Measurements from ENCODE around the gene CPB1.
"Not testable (repeated sequence)": the region's sequence is repeated elsewhere in the genome, so short reads cannot be mapped to it uniquely, and the experiment has no call there.

Gene CPB1

GRCh38 chr3:148827585-148827984, at the start of gene CPB1:
CPB1 (plus strand) TSS chr3:148827811; CDS start chr3:148827824, 13 bp downstream.
- in situ Hi-C loops (cut with HindIII; ENCODE audit: low pct_unique_long_range_greater_than_20kb, low sequenced_read_pairs), result no loop called here
- DNase-seq (ENCODE audit: low read depth in 1 of 2, low spot score in 1 of 2), result no peak
- TF ChIP-seq JUND (IDR thresholded peaks at IDR 0.05; ENCODE audit: low read depth), result no peak

- DNase-seq (ENCODE audit: low read depth in 1 of 2, low spot score in 1 of 2), result no peak
- in situ Hi-C loops (cut with HindIII; ENCODE audit: low pct_unique_long_range_greater_than_20kb, low sequenced_read_pairs), result no loop called here
- TF ChIP-seq JUND (IDR thresholded peaks at IDR 0.05; ENCODE audit: low read depth), result no peak
Measured at GRCh38 chr3:148778926-148779325, 48.7 kb upstream of the CPB1 start.

GRCh38 chr3:148785026-148785425, 42.6 kb upstream of the CPB1 start:
- in situ Hi-C loops (cut with HindIII; ENCODE audit: low pct_unique_long_range_greater_than_20kb, low sequenced_read_pairs), result not testable (repeated sequence)

GRCh38 chr3:148786159-148786558, 41.5 kb upstream of the CPB1 start:
- DNase-seq (ENCODE audit: low read depth in 1 of 2, low spot score in 1 of 2); in situ Hi-C loops (cut with HindIII; ENCODE audit: low pct_unique_long_range_greater_than_20kb, low sequenced_read_pairs): not testable (repeated sequence)

More at GRCh38 chr3:148785026-148785425, 42.6 kb upstream of the CPB1 start:
- DNase-seq (ENCODE audit: low read depth in 1 of 2, low spot score in 1 of 2), result not testable (repeated sequence)

GRCh38 chr3:148789146-148789545, 38.5 kb upstream of the CPB1 start:
- in situ Hi-C loops (cut with HindIII; ENCODE audit: low pct_unique_long_range_greater_than_20kb, low sequenced_read_pairs), result no loop called here
- DNase-seq (ENCODE audit: low read depth in 1 of 2, low spot score in 1 of 2), result no peak
- TF ChIP-seq JUND (IDR thresholded peaks at IDR 0.05; ENCODE audit: low read depth), result no peak

GRCh38 chr3:148789906-148790305, 37.7 kb upstream of the CPB1 start:
- no peak for TF ChIP-seq JUND (IDR thresholded peaks at IDR 0.05; ENCODE audit: low read depth)
- in situ Hi-C loops (cut with HindIII; ENCODE audit: low pct_unique_long_range_greater_than_20kb, low sequenced_read_pairs), result no loop called here
- DNase-seq (ENCODE audit: low read depth in 1 of 2, low spot score in 1 of 2), result no peak

GRCh38 chr3:148790370-148790769, 37.2 kb upstream of the CPB1 start:
- no peak for DNase-seq (ENCODE audit: low read depth in 1 of 2, low spot score in 1 of 2)
- TF ChIP-seq JUND (IDR thresholded peaks at IDR 0.05; ENCODE audit: low read depth), result no peak
- in situ Hi-C loops (cut with HindIII; ENCODE audit: low pct_unique_long_range_greater_than_20kb, low sequenced_read_pairs), result no loop called here

GRCh38 chr3:148790851-148791735, 36.5 kb upstream of the CPB1 start:
- no peak for DNase-seq (ENCODE audit: low read depth in 1 of 2, low spot score in 1 of 2)
- no peak for TF ChIP-seq JUND (IDR thresholded peaks at IDR 0.05; ENCODE audit: low read depth)
- in situ Hi-C loops (cut with HindIII; ENCODE audit: low pct_unique_long_range_greater_than_20kb, low sequenced_read_pairs), result no loop called here

GRCh38 chr3:148791920-148792319, 35.7 kb upstream of the CPB1 start:
- no peak for TF ChIP-seq JUND (IDR thresholded peaks at IDR 0.05; ENCODE audit: low read depth)
- DNase-seq (ENCODE audit: low read depth in 1 of 2, low spot score in 1 of 2), result no peak
- in situ Hi-C loops (cut with HindIII; ENCODE audit: low pct_unique_long_range_greater_than_20kb, low sequenced_read_pairs), result no loop called here

- no peak for DNase-seq (ENCODE audit: low read depth in 1 of 2, low spot score in 1 of 2)
- TF ChIP-seq JUND (IDR thresholded peaks at IDR 0.05; ENCODE audit: low read depth), result no peak
- in situ Hi-C loops (cut with HindIII; ENCODE audit: low pct_unique_long_range_greater_than_20kb, low sequenced_read_pairs), result no loop called here
Measured at GRCh38 chr3:148792516-148792915, 35.1 kb upstream of the CPB1 start.

- no peak for TF ChIP-seq JUND (IDR thresholded peaks at IDR 0.05; ENCODE audit: low read depth)
- DNase-seq (ENCODE audit: low read depth in 1 of 2, low spot score in 1 of 2), result no peak
- in situ Hi-C loops (cut with HindIII; ENCODE audit: low pct_unique_long_range_greater_than_20kb, low sequenced_read_pairs), result no loop called here
Measured at GRCh38 chr3:148796799-148797198, 30.8 kb upstream of the CPB1 start.

- TF ChIP-seq JUND (IDR thresholded peaks at IDR 0.05; ENCODE audit: low read depth), result no peak
- in situ Hi-C loops (cut with HindIII; ENCODE audit: low pct_unique_long_range_greater_than_20kb, low sequenced_read_pairs), result no loop called here
- no peak for DNase-seq (ENCODE audit: low read depth in 1 of 2, low spot score in 1 of 2)
Measured at GRCh38 chr3:148797795-148798194, 29.8 kb upstream of the CPB1 start.

- in situ Hi-C loops (cut with HindIII; ENCODE audit: low pct_unique_long_range_greater_than_20kb, low sequenced_read_pairs), result no loop called here
- no peak for DNase-seq (ENCODE audit: low read depth in 1 of 2, low spot score in 1 of 2)
- no peak for TF ChIP-seq JUND (IDR thresholded peaks at IDR 0.05; ENCODE audit: low read depth)
Measured at GRCh38 chr3:148800414-148800813, 27.2 kb upstream of the CPB1 start.

GRCh38 chr3:148809835-148810234, 17.8 kb upstream of the CPB1 start:
- no peak for DNase-seq (ENCODE audit: low read depth in 1 of 2, low spot score in 1 of 2)
- no peak for TF ChIP-seq JUND (IDR thresholded peaks at IDR 0.05; ENCODE audit: low read depth)
- in situ Hi-C loops (cut with HindIII; ENCODE audit: low pct_unique_long_range_greater_than_20kb, low sequenced_read_pairs), result no loop called here

All from T47D (cell line).